Sigmoid colon (tissue), 7 donors: ENCODE data around the gene MRNIP. TPM values are rescaled to one million over a fixed set of nuclear protein-coding genes. Genes with fewer than 3 reads are reported as not detected.

Experiments
- DNase-seq: peaks from one replicate; pipeline ENCODE4 v3.0.0-alpha.2; 2019
- H3K27ac ChIP-seq, 4 donors: fragments of 200-600 bp; sonication (generic); one replicate each; pipeline ENCODE4 v1.5.1; 2016 to 2019; ENCODE audit warnings: mild to moderate bottlenecking in 1 of 4
- H3K27me3 ChIP-seq, 3 donors: fragments of 200-600 bp; sonication (generic); one replicate each; pipeline ENCODE4 v1.5.1; 2019; ENCODE audit warnings: mild to moderate bottlenecking in 1 of 3
- H3K36me3 ChIP-seq, 4 donors: fragments of 200-600 bp; sonication (generic); one replicate each; pipeline ENCODE4 v1.5.1; 2016 to 2019
- H3K4me1 ChIP-seq, 4 donors: fragments of 200-600 bp; sonication (generic); one replicate each; pipeline ENCODE4 v1.5.1; 2017 to 2019
- H3K4me3 ChIP-seq, 4 donors: fragments of 200-600 bp; sonication (generic); one replicate each; pipeline ENCODE4 v1.5.1; 2017 to 2019; ENCODE audit warnings: mild to moderate bottlenecking in 2 of 4, moderate library complexity in 1 of 4
- H3K9me3 ChIP-seq, 4 donors: fragments of 200-600 bp in 3 of 4; sonication (generic) in 3 of 4; one replicate each; pipeline versions ENCODE4 v1.5.1 to v1.6.1; 2013 to 2019
- EP300 ChIP-seq, 4 donors: sonication (generic); formaldehyde crosslinking; IDR thresholded peaks; one replicate each; pipeline ENCODE4 v1.6.1; 2017; ENCODE audit warnings: antibody characterized with exemption in 4 of 4
- POLR2A ChIP-seq, 2 donors: fragments of 450-650 bp; IDR thresholded peaks; one replicate each; pipeline ENCODE4 v1.6.1; 2016; ENCODE audit warnings: antibody characterized with exemption in 2 of 2, mild to moderate bottlenecking in 2 of 2, moderate library complexity in 2 of 2
- POLR2AphosphoS5 ChIP-seq, 4 donors: sonication (generic); formaldehyde crosslinking; IDR thresholded peaks; one replicate each; pipeline ENCODE4 v1.6.1; 2017; ENCODE audit warnings: antibody characterized with exemption in 4 of 4
- WGBS, 2 donors: extraction: QIAGEN DNeasy Blood & Tissue Kit; methylation state at CpG; one replicate each; pipeline ENCODE4 v1.1.7; 2013; 5-methylcytosine and 5-hydroxymethylcytosine counted together
- intact Hi-C: fragments of 100-400 bp; cut with DNase I; formaldehyde crosslinking; loops from one replicate; pipeline ENCODE4 v1.15.1; 2023
- polyA plus RNA-seq, 3 donors: library from polyadenylated mRNA; stranded (reverse); fragments of 200-250 nt; gene quantifications; one replicate each; pipeline ENCODE4 v1.2.3, GENCODE V29; 2013
- total RNA-seq, 4 donors: library from RNA; depleted of rRNA; stranded (reverse); fragments of >200 nt; gene quantifications; one replicate each; pipeline ENCODE4 v1.1.0, GENCODE V29; 2016
- TF ChIP-seq, protein P1 (sequence below), 4 experiments: fragments of 450-650 bp in 3 of 4; fragments of 200-600 bp in 1 of 4; IDR thresholded peaks; one replicate each; pipeline ENCODE4 v1.5.1; 2016 to 2019; ENCODE audit warnings: antibody characterized with exemption in 4 of 4, mild to moderate bottlenecking in 3 of 4, moderate library complexity in 2 of 4
- donor health status: healthy with polysubstance abuse.
- donor health status: Bipolar disorder and iron deficiency.
- donor health status: healthy.

MRNIP gene
- total and polyA plus RNA-seq, 7 donors = 8.3 to 59.8 (median 30.7) TPM

DNA sequence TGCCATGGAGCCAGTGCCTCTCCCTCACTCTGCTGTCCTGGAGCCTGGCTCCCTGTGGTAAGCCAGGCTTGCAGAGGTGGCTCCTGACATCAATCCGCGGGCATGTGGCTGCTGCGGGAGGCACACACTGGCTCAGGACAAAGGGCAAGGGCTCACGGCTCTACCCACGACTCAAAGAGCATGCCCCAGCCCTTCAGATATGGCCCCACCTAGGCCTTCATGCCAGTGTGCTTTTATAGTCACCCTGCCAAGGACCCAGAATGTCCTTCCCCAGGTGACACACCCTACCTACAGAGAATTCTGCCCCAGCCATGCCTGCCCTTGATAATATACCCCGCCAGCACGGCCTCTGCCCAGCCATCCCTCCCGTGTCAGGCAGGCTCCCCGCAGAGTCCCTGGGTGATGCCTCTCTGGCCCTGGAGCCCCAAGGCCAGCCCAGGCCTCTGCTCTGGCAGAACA, 53.5 kb downstream of the MRNIP start:
- 15 to 59% methylated on average over 9 of the region's 9 CpGs for WGBS, 2 donors
- intact Hi-C loops = loop anchor here (5.0 kb wide), 2 partner anchors 102 to 183 kb away; partner anchors contain the start of genes HNRNPH1 and TBC1D9B
- Histone ChIP-seq H3K27ac (peak overlapping the region; percentile 95 to 99 (median 98)), H3K4me1 (peaks cover 0 to 53% (median 50%) of the 10 kb centered on the region in 4 donors), H3K27me3 (no peaks in the 10 kb centered on the region), H3K9me3 (no peaks in the 10 kb centered on the region), H3K36me3 (peaks cover under 1 to 14% (median 7%) of the 10 kb centered on the region in 4 donors), H3K4me3 (peak overlapping the region; percentile 84 to 98 (median 90))
- DNase-seq = peak; percentile 66
- TF ChIP-seq POLR2AphosphoS5 (IDR thresholded peaks at IDR 0.05) (no peak), POLR2A (IDR thresholded peaks at IDR 0.05) (peak in 1 of 2 donors; percentile 76)

DNA sequence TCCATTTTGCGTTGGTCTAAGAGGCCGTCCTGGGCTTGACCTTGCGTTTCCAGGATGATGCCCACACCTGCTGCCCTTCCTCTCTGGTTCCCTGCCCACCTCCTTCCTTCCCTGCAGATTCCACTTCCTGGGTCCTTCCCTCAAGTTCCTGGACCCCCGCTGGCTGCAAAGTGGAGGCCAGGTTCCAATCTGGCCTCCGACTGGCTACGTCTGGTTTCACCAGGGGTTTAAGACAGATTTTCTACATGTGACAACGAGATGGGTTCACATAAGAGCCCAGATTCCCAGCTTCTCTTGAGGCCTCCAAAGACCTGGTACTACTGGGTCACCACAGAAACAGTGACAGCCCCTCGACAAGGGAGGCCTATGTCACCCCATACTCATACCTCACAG, 54.1 kb downstream of the MRNIP start:
- WGBS, 2 donors = 48 to 79% methylated on average over 8 of the region's 8 CpGs
- H3K4me1 ChIP-seq = peaks cover 0 to 53% (median 50%) of the 10 kb centered on the region in 4 donors
- peak; percentile 47 for DNase-seq
- TF ChIP-seq EP300 (IDR thresholded peaks at IDR 0.05) (no peak), POLR2AphosphoS5 (IDR thresholded peaks at IDR 0.05) (no peak), POLR2A (IDR thresholded peaks at IDR 0.05) (no peak)
- TF ChIP-seq, protein P1, sequence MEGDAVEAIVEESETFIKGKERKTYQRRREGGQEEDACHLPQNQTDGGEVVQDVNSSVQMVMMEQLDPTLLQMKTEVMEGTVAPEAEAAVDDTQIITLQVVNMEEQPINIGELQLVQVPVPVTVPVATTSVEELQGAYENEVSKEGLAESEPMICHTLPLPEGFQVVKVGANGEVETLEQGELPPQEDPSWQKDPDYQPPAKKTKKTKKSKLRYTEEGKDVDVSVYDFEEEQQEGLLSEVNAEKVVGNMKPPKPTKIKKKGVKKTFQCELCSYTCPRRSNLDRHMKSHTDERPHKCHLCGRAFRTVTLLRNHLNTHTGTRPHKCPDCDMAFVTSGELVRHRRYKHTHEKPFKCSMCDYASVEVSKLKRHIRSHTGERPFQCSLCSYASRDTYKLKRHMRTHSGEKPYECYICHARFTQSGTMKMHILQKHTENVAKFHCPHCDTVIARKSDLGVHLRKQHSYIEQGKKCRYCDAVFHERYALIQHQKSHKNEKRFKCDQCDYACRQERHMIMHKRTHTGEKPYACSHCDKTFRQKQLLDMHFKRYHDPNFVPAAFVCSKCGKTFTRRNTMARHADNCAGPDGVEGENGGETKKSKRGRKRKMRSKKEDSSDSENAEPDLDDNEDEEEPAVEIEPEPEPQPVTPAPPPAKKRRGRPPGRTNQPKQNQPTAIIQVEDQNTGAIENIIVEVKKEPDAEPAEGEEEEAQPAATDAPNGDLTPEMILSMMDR (IDR thresholded peaks at IDR 0.05) = no peak
- intact Hi-C loops = no loop called here
- H3K36me3 ChIP-seq = peaks cover 6 to 19% (median 13%) of the 10 kb centered on the region in 4 donors
- no peaks in the 10 kb centered on the region for H3K9me3 ChIP-seq
- H3K27me3 ChIP-seq = no peaks in the 10 kb centered on the region
- peak overlapping the region in 3 of 4 donors; percentile 84 to 98 (median 97) for H3K4me3 ChIP-seq
- peak overlapping the region; percentile 95 to 99 (median 98) for H3K27ac ChIP-seq

DNA sequence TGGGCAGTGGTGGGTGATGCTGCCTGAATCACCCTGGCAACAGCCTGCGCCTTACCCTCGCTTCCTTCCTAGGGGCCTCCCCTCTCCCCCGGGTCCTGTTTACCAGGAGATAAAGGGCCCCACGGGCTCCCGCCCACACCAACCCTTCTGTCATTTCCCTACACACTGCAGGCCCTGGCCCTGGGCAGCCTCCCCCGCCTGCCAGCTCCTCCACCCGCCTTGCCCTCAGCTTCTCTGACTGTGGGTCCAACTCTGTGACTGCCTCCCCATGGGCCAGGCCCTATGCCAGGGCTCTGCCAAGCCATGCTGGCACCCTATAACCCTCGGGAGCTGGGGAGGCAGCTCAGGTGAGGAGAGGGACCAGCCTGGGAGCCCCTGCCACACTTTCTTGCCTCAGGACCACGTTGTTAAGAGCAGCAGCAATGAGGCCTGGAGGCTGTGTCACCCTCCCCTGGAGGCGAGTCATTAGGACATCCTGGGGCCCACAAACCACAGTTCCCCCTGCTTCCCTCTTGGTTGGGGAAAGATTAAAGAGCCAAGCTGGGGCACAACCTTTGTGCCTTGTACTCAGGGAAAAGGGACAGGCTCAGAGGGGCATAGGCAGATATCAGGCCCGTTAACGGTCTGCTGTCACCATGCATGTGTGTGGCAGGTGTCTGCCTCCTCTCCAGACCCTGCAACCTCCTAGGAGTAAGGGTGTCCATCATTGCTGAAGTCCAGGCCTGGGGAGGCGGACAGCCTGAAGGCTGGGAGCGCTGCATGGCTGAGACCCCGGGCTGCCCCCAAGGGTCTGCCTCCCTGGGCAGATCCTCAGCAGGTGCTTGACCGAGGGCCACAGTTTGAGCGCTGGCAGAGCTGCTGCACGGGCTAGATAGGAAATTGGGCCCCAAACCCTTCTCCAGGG, 54.7 kb downstream of the MRNIP start:
- TF ChIP-seq EP300 (IDR thresholded peaks at IDR 0.05) = no peak
- TF ChIP-seq POLR2A (IDR thresholded peaks at IDR 0.05) = no peak
- TF ChIP-seq, protein P1 (IDR thresholded peaks at IDR 0.05) = no peak
- TF ChIP-seq POLR2AphosphoS5 (IDR thresholded peaks at IDR 0.05) = no peak
- 38 to 47% methylated on average over 18 of the region's 18 CpGs for WGBS, 2 donors
- intact Hi-C loops = no loop called here
- Histone ChIP-seq H3K27ac (peak overlapping the region in 3 of 4 donors; percentile 98 to 99 (median 99)), H3K9me3 (no peaks in the 10 kb centered on the region), H3K36me3 (peaks cover 12 to 26% (median 19%) of the 10 kb centered on the region in 4 donors), H3K4me1 (peaks cover 0 to 53% (median 50%) of the 10 kb centered on the region in 4 donors), H3K27me3 (no peaks in the 10 kb centered on the region), H3K4me3 (no peak overlapping the region)
- peak; percentile 66 for DNase-seq

DNA sequence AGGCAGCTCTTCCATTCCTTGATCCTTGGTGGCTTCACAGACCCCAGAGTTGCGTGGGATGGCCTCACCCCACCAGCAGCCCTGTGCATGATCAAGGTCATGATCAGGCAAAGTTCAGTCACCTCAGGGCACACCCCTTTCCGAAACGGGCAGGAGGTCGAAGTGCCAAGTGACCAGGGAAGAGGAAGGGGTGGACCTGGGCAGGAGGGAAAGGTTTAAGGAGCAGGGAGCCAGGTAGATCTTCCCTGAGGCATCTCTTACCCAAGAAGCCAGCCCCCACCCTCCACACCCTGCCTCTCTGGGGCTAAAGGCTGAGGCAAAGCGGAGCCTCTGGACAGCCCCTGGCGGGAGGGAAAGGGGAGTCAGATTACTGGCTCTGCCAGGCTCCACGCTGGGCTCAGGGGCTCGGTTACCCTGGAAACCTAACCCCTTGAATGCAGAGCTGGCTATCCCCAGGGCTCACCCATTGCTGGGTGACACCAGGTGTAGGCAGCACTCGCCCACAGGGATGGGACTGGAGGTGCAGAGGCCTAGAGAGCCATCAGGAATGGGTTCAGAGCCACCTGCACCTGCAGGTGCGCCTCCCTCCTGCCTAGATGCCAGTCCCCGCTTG, 55.6 kb downstream of the MRNIP start:
- intact Hi-C loops = no loop called here
- Histone ChIP-seq H3K27ac (peak overlapping the region in 3 of 4 donors; percentile 98 to 99 (median 99)), H3K9me3 (no peaks in the 10 kb centered on the region), H3K4me3 (no peak overlapping the region), H3K27me3 (no peaks in the 10 kb centered on the region), H3K4me1 (peaks cover 0 to 52% (median 50%) of the 10 kb centered on the region in 4 donors), H3K36me3 (peaks cover 21 to 34% (median 28%) of the 10 kb centered on the region in 4 donors)
- peak; percentile 65 for DNase-seq
- 35 to 62% methylated on average over 11 of the region's 11 CpGs for WGBS, 2 donors
- TF ChIP-seq, protein P1 (IDR thresholded peaks at IDR 0.05) = no peak
- TF ChIP-seq POLR2AphosphoS5 (IDR thresholded peaks at IDR 0.05) = no peak
- no peak for TF ChIP-seq POLR2A (IDR thresholded peaks at IDR 0.05)
- TF ChIP-seq EP300 (IDR thresholded peaks at IDR 0.05) = no peak
